ENCODE measurements around the gene HNRNPA1L2.
"Not testable (repeated sequence)": the region's sequence is repeated elsewhere in the genome, so short reads cannot be mapped to it uniquely, and the experiment has no call there.

HNRNPA1L2 gene

GRCh38 chr13:52642131-52642530, at the start of gene HNRNPA1L2:
Gene HNRNPA1L2 (plus strand): TSS chr13:52642431. CDS start chr13:52642493, 62 bp downstream.
- no peak for DNase-seq

DNA sequence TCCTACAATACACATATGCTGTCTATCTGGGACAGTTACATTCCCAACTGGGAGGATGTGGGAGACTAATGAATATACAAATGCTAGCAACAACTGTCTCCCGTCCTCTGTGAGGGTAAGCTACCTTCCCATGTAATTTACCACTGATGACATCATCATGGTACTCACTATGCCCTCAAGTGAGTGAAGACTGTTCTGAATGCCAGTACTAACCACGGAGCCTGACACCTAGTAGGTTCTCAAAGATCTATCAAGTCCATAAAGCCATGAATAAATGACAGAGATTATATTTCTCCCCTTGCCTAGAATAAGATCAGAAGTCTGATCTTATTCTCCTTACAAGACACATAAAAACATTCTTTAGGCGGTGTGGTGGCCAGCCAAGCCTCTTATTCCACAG, 49.1 kb upstream of the HNRNPA1L2 start:
- DNase-seq, result not testable (repeated sequence)

- DNase-seq, result not testable (repeated sequence)
Observed at GRCh38 chr13:52593812-52594211, 48.4 kb upstream of the HNRNPA1L2 start.

DNA sequence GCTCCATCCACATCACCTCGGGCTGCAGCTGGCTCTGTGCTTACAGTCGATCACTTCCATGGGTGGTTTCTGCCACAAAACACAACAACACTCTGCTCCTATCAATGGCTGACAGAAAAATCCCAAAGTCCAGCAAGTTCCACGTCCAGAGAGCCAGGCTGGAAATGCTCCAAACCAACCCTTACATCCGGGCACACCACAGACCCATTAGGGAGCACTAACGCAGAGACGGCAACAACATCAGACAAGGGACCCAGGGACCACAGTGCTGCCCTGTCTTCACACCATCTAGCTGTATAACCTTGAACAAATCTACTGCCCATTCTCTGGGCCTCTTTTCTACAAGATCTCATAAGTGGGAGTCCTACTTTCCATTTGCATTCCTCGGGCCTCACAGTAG, 47.9 kb upstream of the HNRNPA1L2 start:
- not testable (repeated sequence) for DNase-seq

DNA sequence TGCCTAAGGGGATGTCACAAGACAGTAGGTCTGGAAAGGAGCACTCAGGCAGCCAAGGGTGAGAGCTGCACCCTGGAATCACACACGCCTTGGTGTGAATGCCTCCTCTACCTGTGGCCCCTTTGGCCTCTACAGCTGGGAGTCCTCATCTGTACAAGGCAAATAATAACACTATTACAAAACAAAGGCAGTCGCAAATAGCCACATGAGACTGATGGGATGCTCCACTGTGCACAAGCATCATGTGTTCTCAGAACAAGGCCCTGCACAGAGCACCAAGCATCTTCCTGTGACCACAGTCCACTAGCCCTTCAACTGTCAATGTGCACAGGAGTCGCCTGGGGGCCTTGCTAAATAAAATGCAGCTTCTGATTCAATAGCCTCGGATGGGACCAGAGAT, 44.6 kb upstream of the HNRNPA1L2 start:
- DNase-seq, result no peak

GRCh38 chr13:52599037-52599847, 43.0 kb upstream of the HNRNPA1L2 start:
- DNase-seq, result peak; percentile 31 to 32

- DNase-seq, result peak in 1 of 2 experiments; percentile 40
Observed at GRCh38 chr13:52599848-52600603, 42.2 kb upstream of the HNRNPA1L2 start.

DNA sequence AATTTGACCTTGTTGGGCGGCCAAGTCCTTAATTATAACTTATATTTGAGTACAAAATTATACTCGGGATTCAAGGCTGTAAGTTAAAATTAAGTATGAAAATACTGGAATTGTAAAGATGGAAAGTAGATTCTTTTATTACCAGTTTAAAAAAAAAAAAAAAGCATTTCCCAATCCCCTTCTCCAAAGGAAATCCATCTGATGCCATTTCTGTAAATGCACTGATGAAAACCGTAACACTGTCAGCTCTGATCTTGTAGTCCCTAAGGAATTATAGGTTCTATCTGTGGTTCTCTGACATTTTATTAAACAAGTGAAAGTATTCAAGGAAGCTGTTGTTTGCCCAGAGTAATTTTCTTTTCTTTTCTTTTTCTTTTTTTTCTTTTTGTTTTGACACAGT, 41.6 kb upstream of the HNRNPA1L2 start:
- DNase-seq, result no peak

GRCh38 chr13:52603316-52603715, 38.9 kb upstream of the HNRNPA1L2 start:
- not testable (repeated sequence) for DNase-seq

DNA sequence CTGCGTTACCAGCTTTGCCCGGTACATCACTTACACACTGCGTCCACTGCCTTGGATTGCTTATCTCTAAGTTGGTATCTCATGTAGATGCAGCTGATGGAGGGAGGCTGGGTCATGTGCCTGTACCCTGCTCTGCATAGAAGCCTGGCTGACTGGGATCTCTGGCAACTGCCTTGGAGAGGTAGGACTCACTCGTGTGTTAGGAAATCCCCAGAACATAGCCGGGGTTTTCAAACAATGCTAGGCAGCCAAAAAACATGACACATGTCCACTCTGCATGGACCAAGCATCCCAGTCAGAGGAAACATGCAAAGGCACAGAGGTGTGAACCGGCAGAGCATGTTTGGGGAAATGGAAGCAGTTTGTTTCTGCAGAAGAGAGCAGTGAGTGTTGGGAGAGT, 36.1 kb upstream of the HNRNPA1L2 start:
- DNase-seq, result not testable (repeated sequence)

DNA sequence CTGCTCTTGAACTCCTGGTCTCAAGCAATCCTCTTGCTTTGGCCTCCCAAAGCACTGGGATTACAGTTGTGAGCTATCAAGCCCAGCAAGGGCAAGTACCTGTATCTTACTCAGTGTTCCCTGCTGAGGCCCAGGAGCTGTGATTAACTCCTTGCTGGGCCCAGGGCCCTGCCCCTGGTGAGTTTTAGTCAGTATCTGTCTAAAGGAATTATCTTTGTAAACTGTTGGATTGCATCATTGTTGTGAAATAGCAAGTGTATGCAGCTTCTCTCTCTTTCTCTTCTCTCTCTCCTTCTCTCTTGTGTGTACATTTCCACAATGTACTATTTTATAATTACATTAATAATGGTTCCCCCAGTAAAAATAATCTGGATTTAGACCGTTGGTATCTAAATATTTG, 35.4 kb upstream of the HNRNPA1L2 start:
- not testable (repeated sequence) for DNase-seq

GRCh38 chr13:52608184-52608583, 34.0 kb upstream of the HNRNPA1L2 start:
- DNase-seq, result not testable (repeated sequence)

DNA sequence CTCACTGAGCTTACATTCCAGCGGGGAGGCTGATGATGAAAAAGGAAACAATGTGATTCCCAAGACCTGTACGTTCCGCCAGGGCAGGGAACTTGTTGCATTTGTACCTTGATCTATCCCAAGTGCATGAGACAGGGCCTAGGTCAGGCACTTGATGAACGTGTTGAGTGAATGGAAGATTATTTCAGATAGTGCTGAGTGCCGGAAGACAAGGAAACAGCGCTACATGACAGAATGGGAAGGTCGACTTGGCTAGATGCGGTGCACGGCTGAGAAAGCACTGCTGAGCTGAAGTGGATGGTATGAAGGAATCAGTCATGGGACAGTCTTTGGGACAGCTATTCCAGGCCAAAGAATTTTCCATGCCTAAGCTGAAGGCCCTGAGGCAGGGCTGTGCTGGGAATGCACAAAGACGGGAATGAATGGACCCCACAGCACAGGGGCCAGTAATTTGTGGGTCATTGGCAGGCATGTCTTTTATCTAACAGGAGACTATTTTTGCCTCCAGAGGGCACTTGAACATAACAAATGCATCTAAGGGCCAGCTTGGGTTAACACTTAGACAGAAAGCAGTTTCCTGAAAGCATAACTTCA, 33.1 kb upstream of the HNRNPA1L2 start:
- not testable (repeated sequence) for DNase-seq

GRCh38 chr13:52610158-52610557, 32.1 kb upstream of the HNRNPA1L2 start:
- DNase-seq, result not testable (repeated sequence)

GRCh38 chr13:52615134-52615801, 27.0 kb upstream of the HNRNPA1L2 start:
- DNase-seq, result no peak

- no peak for DNase-seq
Observed at GRCh38 chr13:52615812-52616211, 26.4 kb upstream of the HNRNPA1L2 start.

DNA sequence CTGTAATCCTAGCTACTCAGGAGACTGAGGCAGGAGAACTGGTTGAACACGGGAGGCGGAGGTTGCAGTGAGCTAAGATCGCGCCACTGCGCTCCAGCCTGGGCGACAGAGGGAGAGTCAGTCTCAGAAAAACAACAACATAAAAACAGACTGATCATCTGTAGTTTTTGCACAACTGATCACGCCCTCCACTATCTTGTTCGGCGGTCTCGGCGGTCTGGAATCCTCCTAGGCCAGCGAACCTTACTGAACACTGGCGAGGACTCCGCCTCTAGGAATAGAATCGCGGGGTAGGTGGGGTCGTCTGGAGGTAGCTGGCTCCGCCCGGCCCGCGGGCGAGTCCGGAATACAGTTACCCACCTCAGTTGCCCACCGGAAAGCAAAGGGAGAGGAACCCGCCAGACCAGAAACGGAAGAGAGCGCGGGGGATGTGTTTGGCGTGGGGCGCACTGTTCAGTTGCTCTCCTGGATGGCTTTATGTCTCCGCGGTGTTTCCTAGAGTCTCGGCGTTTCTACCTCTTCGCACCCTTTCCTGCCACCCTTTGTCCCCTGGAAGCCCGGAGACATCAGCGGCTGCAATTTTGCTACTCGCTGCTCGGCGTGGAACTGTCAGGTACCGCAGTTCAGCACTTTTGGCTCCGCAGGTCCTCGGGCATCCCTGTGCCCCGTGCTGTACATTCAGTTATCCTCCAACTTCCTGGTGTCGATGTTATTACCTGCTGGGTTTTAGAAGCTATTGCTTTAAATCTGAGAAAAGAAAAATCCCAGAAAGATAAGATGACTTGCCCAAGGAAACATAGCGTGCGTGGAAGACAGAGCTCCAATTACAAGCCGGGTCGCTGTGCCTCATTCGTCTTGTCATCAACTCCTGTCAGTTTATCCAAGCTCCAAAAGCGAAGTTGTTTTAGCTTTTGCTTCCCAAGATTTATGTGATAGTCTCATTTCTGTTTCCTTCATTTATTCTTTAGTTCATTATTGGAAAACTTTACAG, 24.9 kb upstream of the HNRNPA1L2 start:
- peak; percentile 74 to 76 for DNase-seq

- not testable (repeated sequence) for DNase-seq
Observed at GRCh38 chr13:52631083-52631690, 11.0 kb upstream of the HNRNPA1L2 start.

GRCh38 chr13:52638666-52639328, 3.4 kb upstream of the HNRNPA1L2 start:
- DNase-seq, result no peak

DNA sequence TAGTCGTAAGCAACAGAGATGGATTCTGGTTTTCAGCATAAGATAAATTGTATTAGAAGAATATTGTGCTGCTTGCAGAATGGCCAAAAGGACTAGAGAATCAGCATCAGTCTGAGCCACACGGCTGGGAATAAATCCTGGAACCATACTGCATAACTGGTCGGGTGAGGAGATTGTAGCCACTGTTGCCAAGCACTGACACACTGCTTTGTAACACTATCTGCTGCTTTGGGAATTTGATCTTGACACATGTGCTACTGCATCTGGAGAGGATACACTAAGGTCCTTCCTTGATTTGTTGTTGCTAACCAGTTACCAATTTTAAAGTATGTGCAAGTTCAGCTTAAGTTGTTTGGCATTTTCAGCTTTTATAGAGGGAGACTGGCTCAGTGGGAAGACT, 1.9 kb downstream of the HNRNPA1L2 start:
- DNase-seq, result no peak

GRCh38 chr13:52646967-52647366, 4.7 kb downstream of the HNRNPA1L2 start:
- no peak for DNase-seq
